ENCODE measurements around the gene IVD. TPM values are rescaled to one million over a fixed set of nuclear protein-coding genes. Genes with fewer than 3 reads are reported as not detected.

IVD gene
- total RNA-seq, result 10 to 100 TPM; 65.8 to 88.3 (median 74.8) TPM
- long read RNA-seq, donor 1, transcript IVD-206 (12 exons, 1,809 nt), result major isoform, 20 of 50 reads
- long read RNA-seq, donor 1, partial matches to known transcripts, result 3 of 50 reads
- long read RNA-seq, donor 1, other reads (novel, unspliced or antisense), result 27 of 50 reads
- long read RNA-seq, donor 2, transcript IVD-206 (12 exons, 1,809 nt), result major isoform, 36 of 42 reads
- long read RNA-seq, donor 2, partial matches to known transcripts, result 4 of 42 reads
- long read RNA-seq, donor 2, other reads (novel, unspliced or antisense), result 2 of 42 reads

DNA sequence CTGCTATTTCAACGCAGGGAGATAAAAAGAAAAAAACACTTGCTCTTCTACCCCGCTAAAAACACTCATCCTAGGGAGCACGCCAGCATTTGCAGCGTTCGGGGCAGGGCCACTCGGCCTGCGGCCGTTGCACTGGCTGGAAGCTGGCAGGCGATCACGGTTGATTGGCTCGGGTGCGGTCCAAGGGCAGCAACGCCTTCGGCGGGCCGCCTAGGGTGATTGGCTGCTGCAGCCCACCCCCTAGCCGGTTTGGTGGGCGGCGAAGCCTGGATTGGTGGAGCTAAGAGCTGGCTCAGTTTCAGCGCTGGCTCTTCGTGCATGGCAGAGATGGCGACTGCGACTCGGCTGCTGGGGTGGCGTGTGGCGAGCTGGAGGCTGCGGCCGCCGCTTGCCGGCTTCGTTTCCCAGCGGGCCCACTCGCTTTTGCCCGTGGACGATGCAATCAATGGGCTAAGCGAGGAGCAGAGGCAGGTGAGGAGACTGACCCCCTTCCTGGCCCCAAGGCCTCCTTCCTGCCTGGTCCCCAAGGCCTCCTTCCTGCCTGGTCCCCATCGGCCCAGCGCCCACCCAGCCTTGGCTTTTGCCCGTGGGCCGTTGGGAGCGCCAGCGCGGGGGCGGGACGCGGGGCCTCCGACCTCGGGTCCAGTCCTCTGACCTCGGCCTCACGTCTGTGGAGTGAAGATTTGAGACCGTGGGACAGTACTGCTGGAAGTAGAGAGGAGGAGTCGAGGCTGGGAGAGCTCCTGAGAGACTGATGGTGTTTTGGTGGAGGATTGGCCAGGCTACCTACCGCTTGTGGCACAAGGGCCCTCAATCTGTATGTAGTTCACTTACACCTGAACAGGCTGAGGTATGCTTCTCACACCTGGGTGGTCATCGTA, at the start of gene IVD:
IVD (plus strand) TSS at position 295 of the 881 bp plus-strand sequence; CDS start at position 328, 33 bp downstream.
- peak; percentile 99 for ATAC-seq
- TF ChIP-seq, protein P1, sequence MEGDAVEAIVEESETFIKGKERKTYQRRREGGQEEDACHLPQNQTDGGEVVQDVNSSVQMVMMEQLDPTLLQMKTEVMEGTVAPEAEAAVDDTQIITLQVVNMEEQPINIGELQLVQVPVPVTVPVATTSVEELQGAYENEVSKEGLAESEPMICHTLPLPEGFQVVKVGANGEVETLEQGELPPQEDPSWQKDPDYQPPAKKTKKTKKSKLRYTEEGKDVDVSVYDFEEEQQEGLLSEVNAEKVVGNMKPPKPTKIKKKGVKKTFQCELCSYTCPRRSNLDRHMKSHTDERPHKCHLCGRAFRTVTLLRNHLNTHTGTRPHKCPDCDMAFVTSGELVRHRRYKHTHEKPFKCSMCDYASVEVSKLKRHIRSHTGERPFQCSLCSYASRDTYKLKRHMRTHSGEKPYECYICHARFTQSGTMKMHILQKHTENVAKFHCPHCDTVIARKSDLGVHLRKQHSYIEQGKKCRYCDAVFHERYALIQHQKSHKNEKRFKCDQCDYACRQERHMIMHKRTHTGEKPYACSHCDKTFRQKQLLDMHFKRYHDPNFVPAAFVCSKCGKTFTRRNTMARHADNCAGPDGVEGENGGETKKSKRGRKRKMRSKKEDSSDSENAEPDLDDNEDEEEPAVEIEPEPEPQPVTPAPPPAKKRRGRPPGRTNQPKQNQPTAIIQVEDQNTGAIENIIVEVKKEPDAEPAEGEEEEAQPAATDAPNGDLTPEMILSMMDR (IDR thresholded peaks at IDR 0.05), result no peak
- Histone ChIP-seq H3K36me3 (ENCODE audit: low read depth) (no peaks in the 10 kb centered on the region), H3K9me3 (no peaks in the 10 kb centered on the region), H3K4me1 (ENCODE audit: low read depth) (peaks cover 18% of the 10 kb centered on the region), H3K4me3 (peak within 1 kb of the TSS; percentile 56)
- intact Hi-C loops (cut with DNase I, micrococcal nuclease), result no loop called here
- DNase-seq, result peak; percentile 95 to 96 (median 96)

DNA sequence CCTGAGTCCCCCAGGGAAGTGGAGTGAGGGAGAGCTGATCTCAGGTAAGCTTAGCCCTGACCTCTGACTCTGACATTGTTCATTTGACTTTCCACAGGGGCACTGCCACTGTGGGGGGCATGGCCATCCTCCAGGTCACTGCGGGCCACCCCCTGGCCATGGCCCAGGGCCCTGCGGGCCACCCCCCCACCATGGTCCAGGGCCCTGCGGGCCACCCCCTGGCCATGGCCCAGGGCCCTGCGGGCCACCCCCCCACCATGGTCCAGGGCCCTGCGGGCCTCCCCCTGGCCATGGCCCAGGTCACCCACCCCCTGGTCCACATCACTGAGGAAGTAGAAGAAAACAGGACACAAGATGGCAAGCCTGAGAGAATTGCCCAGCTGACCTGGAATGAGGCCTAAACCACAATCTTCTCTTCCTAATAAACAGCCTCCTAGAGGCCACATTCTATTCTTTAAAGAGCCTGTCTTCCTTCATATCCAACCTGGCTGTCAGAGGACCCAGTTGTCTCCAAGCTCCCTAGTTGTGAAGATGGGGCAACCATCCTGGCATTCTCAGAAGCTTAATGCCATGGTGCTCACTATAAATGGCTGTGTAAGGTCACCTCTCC, 49.5 kb upstream of the IVD start:
- peaks cover 21% of the 10 kb centered on the region for H3K4me1 ChIP-seq (ENCODE audit: low read depth)
- DNase-seq (peak in 1 of 3 donors; percentile 28), ATAC-seq (no peak)
- intact Hi-C loops (cut with DNase I, micrococcal nuclease), result no loop called here
- H3K4me3 ChIP-seq, result no peak overlapping the region
- TF ChIP-seq, protein P1 (IDR thresholded peaks at IDR 0.05), result no peak
- H3K36me3 ChIP-seq (ENCODE audit: low read depth), result no peaks in the 10 kb centered on the region
- no peaks in the 10 kb centered on the region for H3K9me3 ChIP-seq

DNA sequence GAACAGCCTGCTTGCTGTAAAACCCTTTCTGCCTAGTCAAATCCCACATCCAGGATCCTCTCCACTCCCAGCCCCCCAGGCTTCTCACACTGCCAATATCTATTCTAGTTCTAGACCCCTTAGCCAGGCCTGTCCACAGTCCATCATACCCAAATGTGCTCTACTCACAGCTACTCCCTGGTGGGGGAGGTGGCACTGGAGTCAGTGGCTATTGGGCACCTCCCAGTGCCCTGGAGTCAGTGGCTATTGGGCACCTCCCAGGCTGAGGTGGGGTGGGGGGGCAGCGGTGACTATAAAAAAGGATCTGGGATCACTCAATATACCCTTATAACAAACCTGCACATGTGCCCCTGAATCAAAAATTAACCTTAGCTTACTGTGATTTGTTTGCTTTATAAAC, 48.3 kb upstream of the IVD start:
- peak; percentile 51 to 70 (median 59) for DNase-seq
- ATAC-seq, result peak; percentile 13
- no peak overlapping the region for H3K4me3 ChIP-seq
- TF ChIP-seq, protein P1 (IDR thresholded peaks at IDR 0.05), result no peak
- H3K36me3 ChIP-seq (ENCODE audit: low read depth), result no peaks in the 10 kb centered on the region
- H3K9me3 ChIP-seq, result no peaks in the 10 kb centered on the region
- H3K4me1 ChIP-seq (ENCODE audit: low read depth), result peaks cover 21% of the 10 kb centered on the region
- intact Hi-C loops (cut with DNase I, micrococcal nuclease), result no loop called here

DNA sequence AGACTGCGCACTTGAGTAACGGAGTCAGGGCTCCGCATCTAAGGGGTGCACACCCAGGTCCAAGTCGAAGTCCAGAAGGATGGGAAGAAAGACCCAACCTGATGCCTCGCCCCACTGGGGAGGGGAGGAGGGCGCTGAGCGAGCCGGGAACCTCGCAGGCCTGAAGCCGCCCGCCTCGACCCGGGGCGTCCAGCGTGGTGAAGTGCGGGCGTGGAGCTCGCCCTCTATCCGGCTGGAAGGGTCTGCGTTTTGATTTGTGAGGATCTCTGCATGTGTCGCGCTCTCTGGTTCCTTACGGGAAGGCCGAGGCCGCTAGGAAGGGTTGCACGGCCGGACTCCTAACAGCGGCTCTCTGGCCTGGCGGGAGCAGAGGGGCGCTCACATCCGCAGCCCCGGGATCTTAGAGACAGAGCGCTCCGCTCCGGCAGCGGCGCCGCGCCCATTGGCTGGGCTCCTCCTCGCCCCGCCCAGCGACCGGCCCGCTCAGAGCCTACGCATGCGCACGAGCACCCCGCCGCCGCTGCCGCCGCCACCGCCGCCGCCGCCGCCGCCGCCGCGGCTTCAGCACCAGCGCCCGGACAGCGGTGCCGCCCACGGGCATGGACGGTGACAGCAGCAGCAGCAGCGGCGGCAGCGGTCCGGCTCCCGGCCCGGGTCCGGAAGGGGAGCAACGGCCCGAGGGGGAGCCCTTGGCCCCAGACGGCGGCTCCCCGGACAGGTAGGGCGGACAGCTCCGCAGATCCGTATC, 47.7 kb upstream of the IVD start, which contains the start of gene DISP2:
DISP2 (plus strand) TSS at position 497 of the 748 bp plus-strand sequence; CDS start at position 600, 103 bp downstream.
- DNase-seq, result peak; percentile 88 to 94 (median 90)
- Histone ChIP-seq H3K4me3 (no peak within 1 kb of the TSS), H3K4me1 (ENCODE audit: low read depth) (peaks cover 21% of the 10 kb centered on the region), H3K36me3 (ENCODE audit: low read depth) (no peaks in the 10 kb centered on the region), H3K9me3 (no peaks in the 10 kb centered on the region)
- TF ChIP-seq, protein P1 (IDR thresholded peaks at IDR 0.05), result no peak
- intact Hi-C loops (cut with DNase I, micrococcal nuclease), result no loop called here
- ATAC-seq, result peak; percentile 76
